Gastroesophageal sphincter (tissue), 4 donors: Measurements from ENCODE around the gene HIVEP2. TPM values are rescaled to one million over a fixed set of nuclear protein-coding genes. Genes with fewer than 3 reads are reported as not detected.

Experiments
- ATAC-seq: fragments of 150-250 bp; one replicate; pipeline ENCODE4 v1.9.1; 2016; ENCODE audit warnings: mild to moderate bottlenecking, moderate library complexity
- H3K27ac ChIP-seq, 4 donors: fragments of 200-600 bp; sonication (generic) in 3 of 4; 1 replicate in 3 of 4; 2 replicates in 1 of 4; pipeline ENCODE4 v1.5.1; 2016 to 2019
- H3K27me3 ChIP-seq: fragments of 200-600 bp; sonication (generic); one replicate; pipeline ENCODE4 v1.5.1; 2019
- H3K36me3 ChIP-seq, 2 donors: fragments of 200-600 bp; sonication (generic); one replicate each; pipeline ENCODE4 v1.5.1; 2019; ENCODE audit warnings: control low read depth in 1 of 2
- H3K4me1 ChIP-seq, 3 donors: fragments of 200-600 bp; sonication (generic); 1 replicate in 2 of 3; 2 replicates in 1 of 3; pipeline ENCODE4 v1.5.1; 2016 to 2019; ENCODE audit warnings: control low read depth in 2 of 3
- H3K4me3 ChIP-seq, 2 donors: fragments of 200-600 bp; sonication (generic); one replicate each; pipeline ENCODE4 v1.5.1; 2019; ENCODE audit warnings: mild to moderate bottlenecking in 1 of 2, moderate library complexity in 1 of 2
- H3K9me3 ChIP-seq, 3 donors: fragments of 200-600 bp; sonication (generic); one replicate each; pipeline ENCODE4 v1.5.1; 2017 to 2019; ENCODE audit warnings: control low read depth in 2 of 3
- EP300 ChIP-seq: sonication (generic); formaldehyde crosslinking; IDR thresholded peaks from one replicate; pipeline ENCODE4 v1.6.1; 2017; ENCODE audit warnings: antibody characterized with exemption, mild to moderate bottlenecking
- POLR2A ChIP-seq, 2 donors: fragments of 450-650 bp; IDR thresholded peaks; one replicate each; pipeline ENCODE4 v1.6.1; 2017; ENCODE audit warnings: antibody characterized with exemption in 2 of 2, mild to moderate bottlenecking in 2 of 2, moderate library complexity in 1 of 2
- POLR2AphosphoS5 ChIP-seq: sonication (generic); formaldehyde crosslinking; IDR thresholded peaks from one replicate; pipeline ENCODE4 v1.6.1; 2017; ENCODE audit warnings: antibody characterized with exemption
- WGBS, 2 donors: methylation state at CpG; one replicate each; pipeline ENCODE4 v1.1.5; 2018; ENCODE audit warnings: low coverage in 1 of 2; 5-methylcytosine and 5-hydroxymethylcytosine counted together
- total RNA-seq, 4 donors: library from RNA; depleted of rRNA; stranded (reverse); fragments of >200 nt; gene quantifications; one replicate each; pipeline ENCODE4 v1.1.0, GENCODE V29; 2016
- TF ChIP-seq, protein P1 (sequence below), 4 experiments: fragments of 200-600 bp in 2 of 4; fragments of 450-650 bp in 2 of 4; sonication (generic) in 1 of 4; IDR thresholded peaks; one replicate each; pipeline ENCODE4 v1.5.1; 2017 to 2019; ENCODE audit warnings: antibody characterized with exemption in 4 of 4, mild to moderate bottlenecking in 2 of 4, moderate library complexity in 2 of 4

Gene HIVEP2
- total RNA-seq, 4 donors from 2014 or later = 17.1 to 28.1 (median 24.9) TPM

GRCh38 chr6:142773859-142774648, 170.9 kb downstream of the HIVEP2 start:
- TF ChIP-seq POLR2AphosphoS5 (no peak), EP300 (no peak), POLR2A (IDR thresholded peaks at IDR 0.05) (no peak)
- TF ChIP-seq, protein P1, sequence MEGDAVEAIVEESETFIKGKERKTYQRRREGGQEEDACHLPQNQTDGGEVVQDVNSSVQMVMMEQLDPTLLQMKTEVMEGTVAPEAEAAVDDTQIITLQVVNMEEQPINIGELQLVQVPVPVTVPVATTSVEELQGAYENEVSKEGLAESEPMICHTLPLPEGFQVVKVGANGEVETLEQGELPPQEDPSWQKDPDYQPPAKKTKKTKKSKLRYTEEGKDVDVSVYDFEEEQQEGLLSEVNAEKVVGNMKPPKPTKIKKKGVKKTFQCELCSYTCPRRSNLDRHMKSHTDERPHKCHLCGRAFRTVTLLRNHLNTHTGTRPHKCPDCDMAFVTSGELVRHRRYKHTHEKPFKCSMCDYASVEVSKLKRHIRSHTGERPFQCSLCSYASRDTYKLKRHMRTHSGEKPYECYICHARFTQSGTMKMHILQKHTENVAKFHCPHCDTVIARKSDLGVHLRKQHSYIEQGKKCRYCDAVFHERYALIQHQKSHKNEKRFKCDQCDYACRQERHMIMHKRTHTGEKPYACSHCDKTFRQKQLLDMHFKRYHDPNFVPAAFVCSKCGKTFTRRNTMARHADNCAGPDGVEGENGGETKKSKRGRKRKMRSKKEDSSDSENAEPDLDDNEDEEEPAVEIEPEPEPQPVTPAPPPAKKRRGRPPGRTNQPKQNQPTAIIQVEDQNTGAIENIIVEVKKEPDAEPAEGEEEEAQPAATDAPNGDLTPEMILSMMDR (IDR thresholded peaks at IDR 0.05) = no peak
- Histone ChIP-seq H3K27ac (no peak overlapping the region), H3K27me3 (no peaks in the 10 kb centered on the region), H3K4me3 (no peak overlapping the region), H3K9me3 (no peaks in the 10 kb centered on the region), H3K4me1 (no peaks in the 10 kb centered on the region), H3K36me3 (peaks cover 0 to 58% of the 10 kb centered on the region in 2 donors)
- 88 to 97% methylated on average over 6 to 12 of the region's 12 CpGs for WGBS, 2 donors
- ATAC-seq = no peak

DNA sequence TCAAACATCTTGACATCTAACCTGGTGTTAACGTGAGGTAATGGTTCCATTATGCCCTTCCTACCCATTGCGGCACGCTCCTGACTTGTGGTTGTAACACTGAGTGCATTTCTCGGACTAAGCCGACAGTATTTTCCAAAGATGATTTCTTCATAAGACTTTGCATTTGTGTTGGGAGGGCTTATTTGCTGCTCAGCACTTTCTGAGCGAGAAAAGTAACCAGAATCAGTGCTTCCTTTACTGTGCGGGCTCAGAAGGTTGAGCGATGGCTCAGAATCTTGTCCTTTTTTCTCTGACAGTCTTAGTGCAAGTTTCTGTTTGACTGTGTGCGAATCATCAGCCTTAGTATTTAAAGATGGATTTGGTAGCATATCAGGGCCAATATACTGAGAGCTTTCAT, 171.7 kb downstream of the HIVEP2 start:
- Histone ChIP-seq H3K4me1 (no peaks in the 10 kb centered on the region), H3K27ac (no peak overlapping the region), H3K36me3 (peaks cover 0 to 62% of the 10 kb centered on the region in 2 donors), H3K4me3 (no peak overlapping the region), H3K9me3 (no peaks in the 10 kb centered on the region), H3K27me3 (no peaks in the 10 kb centered on the region)
- WGBS, 2 donors = 96 to 97% methylated on average over 7 to 9 of the region's 9 CpGs
- TF ChIP-seq EP300 = no peak
- TF ChIP-seq POLR2A (IDR thresholded peaks at IDR 0.05) = no peak
- TF ChIP-seq POLR2AphosphoS5 = no peak
- TF ChIP-seq, protein P1 (IDR thresholded peaks at IDR 0.05) = no peak
- ATAC-seq = no peak

- no peak overlapping the region for H3K27ac ChIP-seq
- H3K36me3 ChIP-seq = peaks cover 0 to 68% of the 10 kb centered on the region in 2 donors
- H3K9me3 ChIP-seq = no peaks in the 10 kb centered on the region
- no peaks in the 10 kb centered on the region for H3K27me3 ChIP-seq
- H3K4me3 ChIP-seq = no peak overlapping the region
- no peak for ATAC-seq
- H3K4me1 ChIP-seq = no peaks in the 10 kb centered on the region
- TF ChIP-seq EP300 (no peak), POLR2AphosphoS5 (no peak), POLR2A (IDR thresholded peaks at IDR 0.05) (no peak)
- TF ChIP-seq, protein P1 (IDR thresholded peaks at IDR 0.05) = no peak
- WGBS, 2 donors = 80% methylated on average over 1 of the region's 12 CpGs; no CpG with 5 or more reads in 1 of the 2 donors
Measured at GRCh38 chr6:142771162-142771561, 173.8 kb downstream of the HIVEP2 start.

DNA sequence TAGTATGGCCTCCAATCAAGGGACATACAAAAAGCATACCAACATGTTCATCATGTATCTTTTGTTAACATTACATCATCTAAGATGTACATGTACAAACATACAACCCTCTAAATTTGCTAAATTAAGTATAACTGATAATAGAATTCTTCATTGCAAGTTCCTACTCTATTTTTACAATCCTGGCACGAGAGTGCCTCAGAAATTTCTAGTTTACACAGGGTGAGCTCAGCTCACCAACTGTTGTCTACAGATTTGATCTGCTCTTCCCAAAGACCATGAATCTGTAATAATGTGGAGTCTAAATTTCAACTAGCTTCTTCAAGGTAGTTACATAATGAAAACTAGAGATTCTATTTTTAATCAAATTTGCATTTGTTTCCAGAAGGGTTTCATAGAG, 179.7 kb downstream of the HIVEP2 start:
- ATAC-seq = no peak
- no peaks in the 10 kb centered on the region for H3K4me1 ChIP-seq
- WGBS, 2 donors = 25 to 65% methylated on average over 1 of the region's 1 CpG
- no peak overlapping the region for H3K27ac ChIP-seq
- no peaks in the 10 kb centered on the region for H3K27me3 ChIP-seq
- H3K9me3 ChIP-seq = no peaks in the 10 kb centered on the region
- no peak for TF ChIP-seq POLR2A (IDR thresholded peaks at IDR 0.05)
- TF ChIP-seq, protein P1 (IDR thresholded peaks at IDR 0.05) = no peak
- no peak for TF ChIP-seq POLR2AphosphoS5
- no peak for TF ChIP-seq EP300
- H3K4me3 ChIP-seq = no peak overlapping the region
- peaks cover 0 to 48% of the 10 kb centered on the region in 2 donors for H3K36me3 ChIP-seq

DNA sequence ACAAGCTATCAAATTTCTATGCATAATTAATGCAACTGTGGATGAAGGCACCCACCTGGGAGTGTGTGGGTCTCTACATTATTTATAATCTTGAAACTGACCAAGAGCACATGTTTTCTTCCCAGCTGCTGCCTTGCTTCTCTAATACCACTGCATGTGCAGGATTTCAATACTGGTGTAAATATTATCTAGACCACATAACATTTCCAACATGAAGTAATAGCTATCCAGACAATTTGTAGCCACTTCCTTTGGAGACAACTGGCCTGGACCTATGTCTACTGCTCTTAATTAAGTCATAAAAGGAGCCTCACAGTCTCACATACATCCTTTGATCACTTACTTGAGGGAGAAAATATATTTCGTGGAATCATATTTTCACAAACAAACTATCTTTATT, 180.7 kb downstream of the HIVEP2 start:
- Histone ChIP-seq H3K9me3 (no peaks in the 10 kb centered on the region), H3K36me3 (peaks cover 0 to 48% of the 10 kb centered on the region in 2 donors), H3K27me3 (no peaks in the 10 kb centered on the region), H3K4me3 (no peak overlapping the region), H3K27ac (no peak overlapping the region), H3K4me1 (no peaks in the 10 kb centered on the region)
- 90 to 94% methylated on average over 1 of the region's 1 CpG for WGBS, 2 donors
- no peak for ATAC-seq
- TF ChIP-seq EP300 (no peak), POLR2A (IDR thresholded peaks at IDR 0.05) (no peak), POLR2AphosphoS5 (no peak)
- TF ChIP-seq, protein P1 (IDR thresholded peaks at IDR 0.05) = no peak
